Mucosa of rectum (tissue), 2 donors: Measurements from ENCODE around the gene UFSP2.

ENCODE experiments used
- H3K27ac ChIP-seq, 2 donors: one replicate each; pipeline ENCODE4 v1.7.0; 2013; ENCODE audit warnings: inconsistent platforms in 2 of 2, low read depth in 2 of 2, low read length in 2 of 2
- H3K27me3 ChIP-seq, 2 donors: one replicate each; pipeline ENCODE4 v1.7.0; 2013; ENCODE audit warnings: low read length in 2 of 2; ENCODE audit not compliant: control insufficient read depth in 2 of 2, insufficient read depth in 2 of 2
- H3K36me3 ChIP-seq, 2 donors: one replicate each; pipeline ENCODE4 v1.7.0; 2013; ENCODE audit warnings: low read length in 2 of 2; ENCODE audit not compliant: control insufficient read depth in 2 of 2, insufficient read depth in 2 of 2
- H3K4me1 ChIP-seq, 2 donors: one replicate each; pipeline ENCODE4 v1.7.0; 2013; ENCODE audit warnings: low read length in 2 of 2, mild to moderate bottlenecking in 1 of 2; ENCODE audit not compliant: control insufficient read depth in 2 of 2, insufficient read depth in 2 of 2
- H3K4me3 ChIP-seq, 2 donors: one replicate each; pipeline ENCODE4 v1.7.0; 2013; ENCODE audit warnings: low read length in 2 of 2
- H3K9ac ChIP-seq, 2 donors: one replicate each; pipeline ENCODE4 v1.7.0; 2013; ENCODE audit warnings: low read length in 2 of 2, low read depth in 1 of 2, mild to moderate bottlenecking in 1 of 2
- H3K9me3 ChIP-seq, 2 donors: one replicate each; pipeline ENCODE4 v1.7.0; 2013; ENCODE audit warnings: low read length in 2 of 2; ENCODE audit not compliant: control insufficient read depth in 2 of 2
- donor health status: healthy.
- donor health status: Normal muscosa, but diverticular disease.

The UFSP2 gene

DNA sequence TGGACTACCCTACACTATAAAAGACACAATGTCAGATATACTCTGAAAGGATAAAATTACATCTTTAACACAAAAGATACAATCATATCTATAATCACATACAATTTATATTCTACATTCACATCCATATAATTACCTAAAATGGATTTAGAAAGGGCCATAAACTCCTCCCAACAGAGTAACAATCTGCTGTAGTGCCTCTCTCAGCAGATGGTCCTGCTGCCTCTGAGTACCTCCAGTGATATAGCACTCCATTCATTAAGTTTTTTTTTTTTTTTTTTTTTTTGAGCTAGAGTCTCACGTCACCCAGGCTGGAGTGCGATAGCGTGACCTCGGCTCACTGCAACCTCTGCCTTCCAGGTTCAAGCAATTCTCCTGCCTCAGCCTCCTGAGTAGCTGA, 21.7 kb downstream of the UFSP2 start:
- no peak overlapping the region for H3K9ac ChIP-seq
- H3K27me3 ChIP-seq, result no peaks in the 10 kb centered on the region
- H3K36me3 ChIP-seq, result peaks cover 41 to 46% of the 10 kb centered on the region in 2 donors
- H3K9me3 ChIP-seq, result no peaks in the 10 kb centered on the region
- H3K27ac ChIP-seq, result no peak overlapping the region
- H3K4me1 ChIP-seq, result peaks cover 5 to 12% of the 10 kb centered on the region in 2 donors
- H3K4me3 ChIP-seq, result no peak overlapping the region

DNA sequence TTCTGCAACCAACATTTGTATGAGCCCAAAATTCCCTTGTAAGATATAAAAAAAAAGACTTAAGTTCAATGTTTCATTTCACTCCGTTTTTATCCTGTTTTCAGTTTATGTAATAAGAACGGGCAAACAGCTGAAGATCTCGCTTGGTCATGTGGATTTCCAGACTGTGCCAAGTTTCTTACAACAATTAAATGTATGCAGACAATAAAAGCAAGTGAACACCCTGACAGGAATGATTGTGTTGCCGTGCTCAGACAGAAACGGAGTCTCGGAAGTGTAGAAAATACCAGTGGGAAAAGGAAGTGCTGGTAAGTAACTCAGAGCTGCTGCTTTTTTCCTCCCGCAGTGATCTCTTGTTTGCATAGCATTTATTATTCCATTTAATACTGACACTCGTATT, 26.3 kb downstream of the UFSP2 start:
- no peaks in the 10 kb centered on the region for H3K27me3 ChIP-seq
- peak overlapping the region; percentile 21 to 38 for H3K4me3 ChIP-seq
- H3K9me3 ChIP-seq, result no peaks in the 10 kb centered on the region
- H3K9ac ChIP-seq, result no peak overlapping the region
- peaks cover 17 to 21% of the 10 kb centered on the region in 2 donors for H3K36me3 ChIP-seq
- H3K27ac ChIP-seq, result peak overlapping the region in 1 of 2 donors; percentile 49
- peaks cover 8 to 10% of the 10 kb centered on the region in 2 donors for H3K4me1 ChIP-seq

DNA sequence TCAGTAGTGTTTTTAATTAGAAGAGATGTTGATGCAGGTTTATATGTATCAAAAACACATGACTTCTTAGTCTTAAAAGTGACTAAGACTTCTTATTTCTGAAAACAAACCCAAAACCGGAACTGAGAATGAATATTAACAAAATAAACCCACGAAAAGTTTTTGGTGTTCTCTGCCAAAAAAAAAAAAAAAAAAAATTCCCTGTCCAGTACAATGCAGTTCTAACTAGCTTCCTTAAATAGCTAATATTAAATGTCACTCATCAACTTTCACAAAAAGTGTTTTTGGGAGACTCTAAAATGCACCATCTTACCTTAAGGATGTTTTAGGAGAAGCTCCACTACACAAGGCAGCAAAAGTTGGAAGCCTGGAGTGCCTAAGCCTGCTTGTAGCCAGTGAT, 27.1 kb downstream of the UFSP2 start:
- no peaks in the 10 kb centered on the region for H3K27me3 ChIP-seq
- no peak overlapping the region for H3K4me3 ChIP-seq
- no peak overlapping the region for H3K9ac ChIP-seq
- no peaks in the 10 kb centered on the region for H3K9me3 ChIP-seq
- H3K4me1 ChIP-seq, result peaks cover 8 to 10% of the 10 kb centered on the region in 2 donors
- peak overlapping the region in 1 of 2 donors; percentile 45 for H3K27ac ChIP-seq
- H3K36me3 ChIP-seq, result peaks cover 17 to 21% of the 10 kb centered on the region in 2 donors

DNA sequence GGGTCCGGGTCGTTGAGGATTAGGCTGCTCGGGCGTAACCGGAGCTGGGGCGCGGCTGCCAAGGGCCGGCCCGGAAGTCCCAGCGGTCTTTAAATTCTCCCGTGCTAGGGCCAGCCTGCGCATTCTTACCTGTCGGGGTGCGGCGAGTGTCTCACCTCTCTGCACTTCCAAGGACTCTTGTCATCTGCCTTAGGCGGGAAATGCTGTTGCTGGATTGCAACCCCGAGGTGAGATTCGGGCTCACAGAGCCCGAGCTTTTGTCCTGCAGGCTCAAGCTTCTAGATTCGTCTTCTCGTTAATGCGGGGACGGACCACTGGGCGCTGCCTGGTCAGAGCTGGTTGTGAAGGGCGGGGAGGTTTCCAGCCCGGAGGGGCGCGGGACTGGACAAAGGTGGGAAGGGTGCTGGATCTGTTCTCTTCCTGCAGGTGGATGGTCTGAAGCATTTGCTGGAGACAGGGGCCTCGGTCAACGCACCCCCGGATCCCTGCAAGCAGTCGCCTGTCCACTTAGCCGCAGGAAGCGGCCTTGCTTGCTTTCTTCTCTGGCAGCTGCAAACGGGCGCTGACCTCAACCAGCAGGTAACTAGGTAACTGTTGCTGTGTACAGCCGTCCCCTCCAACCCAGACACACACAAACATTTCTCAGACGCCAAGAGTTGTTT, 28.9 kb downstream of the UFSP2 start, which contains the start of gene ANKRD37:
ANKRD37 (plus strand) TSS at position 118 of the 662 bp plus-strand sequence; CDS start at position 201, 83 bp downstream.
- peaks cover 13 to 16% of the 10 kb centered on the region in 2 donors for H3K36me3 ChIP-seq
- H3K27ac ChIP-seq, result peak within 1 kb of the TSS; percentile 99 to 100
- peaks cover 8 to 10% of the 10 kb centered on the region in 2 donors for H3K4me1 ChIP-seq
- no peaks in the 10 kb centered on the region for H3K27me3 ChIP-seq
- H3K9me3 ChIP-seq, result no peaks in the 10 kb centered on the region
- H3K9ac ChIP-seq, result peak within 1 kb of the TSS; percentile 83 to 97
- H3K4me3 ChIP-seq, result peak within 1 kb of the TSS; percentile 82 to 86

DNA sequence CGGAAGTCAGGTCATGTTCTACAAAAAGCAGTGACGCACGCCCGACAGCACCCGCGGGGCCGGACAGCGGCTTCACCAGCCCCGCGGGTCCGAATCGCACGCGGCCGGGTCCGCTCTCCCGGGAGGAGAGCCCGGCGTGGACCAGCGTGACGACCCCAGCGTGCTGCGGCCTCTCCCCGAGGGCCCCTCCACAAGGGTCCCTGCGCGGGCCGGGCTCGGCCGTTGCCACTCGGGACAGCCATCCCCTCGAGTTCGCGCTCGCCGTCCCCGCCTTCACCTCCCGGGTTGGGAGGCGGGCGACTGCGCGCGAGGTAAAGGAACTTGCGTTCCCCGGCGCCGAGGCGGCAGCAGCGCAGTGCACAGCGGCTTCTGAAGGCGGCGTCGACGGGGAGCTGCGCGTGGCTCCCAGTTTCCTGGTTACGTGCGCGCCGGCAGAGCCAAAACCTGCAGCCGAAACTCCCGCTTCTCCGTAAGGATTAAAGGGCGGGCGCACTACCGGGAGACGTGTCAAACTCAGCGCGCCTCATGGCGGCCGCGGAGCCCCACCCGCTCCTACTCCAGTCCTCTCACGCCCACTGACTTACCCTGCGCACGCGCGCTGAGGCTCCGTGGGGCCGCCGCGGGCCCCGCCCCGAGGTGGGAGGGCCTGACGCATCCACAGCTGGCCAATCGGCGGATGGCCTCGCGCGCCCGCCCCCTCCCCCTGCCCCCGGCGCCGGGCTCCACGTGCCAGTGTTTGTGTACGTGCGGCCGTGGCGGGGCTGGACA, 29.6 kb downstream of the UFSP2 start:
- Histone ChIP-seq H3K4me1 (peaks cover 8 to 10% of the 10 kb centered on the region in 2 donors), H3K9me3 (no peaks in the 10 kb centered on the region), H3K27ac (peak overlapping the region; percentile 99 to 100), H3K4me3 (peak overlapping the region; percentile 82 to 86), H3K9ac (peak overlapping the region; percentile 83 to 97), H3K27me3 (no peaks in the 10 kb centered on the region), H3K36me3 (peaks cover 6 to 9% of the 10 kb centered on the region in 2 donors)

DNA sequence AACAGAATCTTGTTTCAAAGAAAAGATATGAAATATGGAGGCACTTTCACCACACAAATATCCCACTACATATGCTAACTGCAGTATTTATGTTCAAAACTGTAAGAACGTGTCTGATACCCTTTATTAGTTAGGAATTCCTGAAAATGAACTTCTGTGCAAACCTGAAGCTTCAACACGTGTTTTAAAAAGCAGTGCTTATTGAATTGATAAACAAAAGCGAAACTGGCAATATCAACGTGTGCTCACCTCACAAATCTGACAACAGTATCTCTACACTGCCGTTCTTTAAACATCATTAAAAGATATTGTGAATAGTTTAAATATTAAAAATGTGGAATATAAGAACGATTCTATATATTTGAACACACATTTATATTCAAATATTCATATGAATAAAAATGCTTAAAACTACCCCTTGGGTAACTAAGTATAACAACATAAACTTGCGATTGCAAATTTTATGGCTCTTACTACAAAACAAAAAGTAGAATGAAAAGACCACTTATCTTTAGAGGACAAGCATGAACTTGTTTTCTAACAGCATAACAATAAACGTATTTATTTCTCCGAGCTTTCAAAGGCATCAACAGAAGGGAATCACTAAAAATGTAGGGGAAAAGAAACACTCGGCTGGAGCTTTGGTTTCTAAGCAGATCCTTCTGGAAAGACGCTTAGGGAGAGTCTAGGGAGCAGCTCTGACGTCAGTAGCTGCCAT, 30.4 kb downstream of the UFSP2 start, which contains the start of gene LRP2BP:
LRP2BP (minus strand) TSS at position 687 of the 718 bp plus-strand sequence. CDS start 17,738 bp downstream, outside the sequence.
- peak within 1 kb of the TSS; percentile 99 to 100 for H3K27ac ChIP-seq
- peak within 1 kb of the TSS; percentile 82 to 86 for H3K4me3 ChIP-seq
- peaks cover 2 to 7% of the 10 kb centered on the region in 2 donors for H3K36me3 ChIP-seq
- peaks cover 8 to 10% of the 10 kb centered on the region in 2 donors for H3K4me1 ChIP-seq
- H3K27me3 ChIP-seq, result no peaks in the 10 kb centered on the region
- H3K9ac ChIP-seq, result peak within 1 kb of the TSS; percentile 83 to 97
- H3K9me3 ChIP-seq, result no peaks in the 10 kb centered on the region

DNA sequence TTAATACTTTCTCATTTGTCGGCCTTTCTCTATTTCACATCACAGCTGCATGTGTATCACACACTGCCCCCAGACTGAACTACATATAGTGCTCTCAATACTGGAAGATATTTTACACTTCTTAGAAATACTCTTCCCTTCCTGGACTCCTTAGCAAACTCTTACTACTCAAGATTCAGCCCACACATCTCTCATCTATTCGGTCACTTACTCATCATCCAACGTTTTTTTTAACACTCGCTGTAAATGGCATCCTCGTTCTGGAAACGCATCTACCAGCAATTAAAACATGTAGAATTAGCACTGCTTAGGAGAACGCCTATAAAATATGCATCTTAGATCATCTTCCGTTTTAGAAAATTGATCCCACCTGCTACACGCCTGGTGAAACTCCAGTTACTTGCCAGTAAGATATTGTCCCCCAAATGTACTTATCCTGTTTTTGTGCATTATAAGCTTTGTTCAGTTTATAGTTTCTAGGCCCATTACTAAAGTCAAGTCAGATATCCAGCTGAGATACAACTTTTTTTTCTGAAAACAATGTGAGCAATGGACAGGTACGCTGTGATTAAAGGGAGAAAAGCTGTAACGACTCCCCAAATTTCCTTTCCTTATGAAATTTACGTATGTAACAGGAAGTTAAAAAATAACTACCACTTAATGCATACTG, 31.1 kb downstream of the UFSP2 start:
- Histone ChIP-seq H3K27ac (no peak overlapping the region), H3K27me3 (no peaks in the 10 kb centered on the region), H3K36me3 (peaks cover 0 to 2% of the 10 kb centered on the region in 2 donors), H3K4me1 (peaks cover 6 to 8% of the 10 kb centered on the region in 2 donors), H3K9me3 (no peaks in the 10 kb centered on the region), H3K9ac (peak overlapping the region in 1 of 2 donors; percentile 97), H3K4me3 (peak overlapping the region; percentile 76 to 82)

DNA sequence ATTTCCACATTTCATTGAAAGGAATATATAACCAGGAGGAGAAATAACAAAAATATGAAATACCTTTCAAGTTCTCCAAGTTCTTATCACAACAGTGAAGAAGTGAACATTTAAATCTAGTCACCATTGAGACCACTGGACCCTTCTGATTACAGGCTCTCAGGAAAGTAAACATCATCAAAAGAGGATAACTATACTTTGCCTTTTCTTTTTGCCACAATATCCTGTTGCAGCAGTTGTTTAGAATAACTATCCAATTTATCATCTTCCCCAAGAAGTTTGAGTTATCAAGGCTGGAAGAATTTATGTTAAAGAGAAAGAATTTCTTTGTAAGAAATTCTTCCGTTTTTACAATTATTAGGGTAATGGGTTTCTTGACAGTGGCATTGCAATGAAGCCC, 33.6 kb downstream of the UFSP2 start:
- no peaks in the 10 kb centered on the region for H3K36me3 ChIP-seq
- no peak overlapping the region for H3K4me3 ChIP-seq
- H3K9me3 ChIP-seq, result no peaks in the 10 kb centered on the region
- no peak overlapping the region for H3K9ac ChIP-seq
- peaks cover 0 to 2% of the 10 kb centered on the region in 2 donors for H3K4me1 ChIP-seq
- H3K27me3 ChIP-seq, result no peaks in the 10 kb centered on the region
- no peak overlapping the region for H3K27ac ChIP-seq

DNA sequence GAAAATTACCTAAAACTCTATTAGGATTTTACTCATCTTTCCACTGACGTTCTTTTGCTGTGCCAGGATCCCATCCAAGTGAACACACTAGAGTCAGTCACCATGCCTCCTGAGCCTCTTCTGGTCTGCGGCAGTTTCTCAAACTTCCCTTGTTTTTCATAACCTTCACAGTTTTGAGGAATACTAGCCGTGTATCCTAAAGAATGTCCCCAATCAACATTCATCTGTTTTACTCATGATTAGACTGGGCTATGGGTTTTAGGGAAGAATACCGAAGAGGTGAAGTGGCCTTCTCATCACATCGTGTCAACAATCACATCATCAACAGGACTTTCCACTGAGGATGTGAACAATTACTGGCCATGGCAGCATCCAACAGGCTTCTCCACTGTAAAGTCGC, 34.8 kb downstream of the UFSP2 start:
- H3K9me3 ChIP-seq, result no peaks in the 10 kb centered on the region
- no peak overlapping the region for H3K9ac ChIP-seq
- H3K4me3 ChIP-seq, result no peak overlapping the region
- no peaks in the 10 kb centered on the region for H3K4me1 ChIP-seq
- H3K27me3 ChIP-seq, result no peaks in the 10 kb centered on the region
- H3K27ac ChIP-seq, result no peak overlapping the region
- H3K36me3 ChIP-seq, result no peaks in the 10 kb centered on the region
